GM18867 (cell line): ENCODE measurements around the gene SLBP.

Experiments
- ATAC-seq: cut with Tn5 transposase; IDR thresholded peaks from one replicate; pipeline ENCODE4 v1.9.1; 2021; ENCODE audit warnings: mild to moderate bottlenecking, moderate library complexity; ENCODE audit not compliant: unreplicated experiment

Gene SLBP

DNA sequence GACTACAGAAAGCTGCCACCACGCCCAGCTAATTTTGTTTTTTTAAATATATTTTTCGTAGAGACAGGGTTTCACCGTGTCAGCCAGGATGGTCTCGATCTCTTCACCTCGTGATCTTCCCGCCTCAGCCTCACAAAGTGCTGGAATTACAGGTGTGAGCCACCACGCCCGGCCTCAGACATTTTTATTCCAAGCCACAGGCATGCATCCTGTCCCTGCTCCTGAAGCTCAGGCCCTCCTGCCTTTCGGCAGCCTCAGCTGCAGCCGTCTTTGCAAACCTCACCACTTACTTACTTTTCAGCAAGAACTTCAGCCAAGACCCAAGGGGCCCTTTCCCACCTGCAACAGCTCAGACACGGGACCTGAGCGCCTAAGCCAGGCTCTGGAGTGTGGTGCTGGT lies 54.0 kb downstream of the SLBP start:
- no peak for ATAC-seq

DNA sequence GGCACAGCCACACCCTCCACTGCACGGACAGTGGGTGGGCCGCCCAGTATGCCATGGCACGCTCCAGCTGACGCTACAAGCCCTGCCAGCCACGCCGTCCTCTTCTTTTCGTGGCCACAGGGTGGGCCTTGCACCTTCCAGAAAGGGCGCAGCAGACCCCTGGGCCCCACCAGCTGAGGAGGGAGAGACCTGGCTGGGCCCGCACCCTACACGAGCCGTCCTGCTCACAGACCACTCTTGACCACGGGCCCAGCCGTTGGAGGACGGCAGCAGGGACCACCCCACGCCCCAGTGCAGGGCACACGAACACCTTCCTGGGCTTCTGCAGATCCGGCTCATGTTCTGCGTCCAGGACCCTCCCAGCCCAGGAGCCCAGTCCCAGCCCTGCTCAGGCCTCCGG lies 55.1 kb downstream of the SLBP start:
- ATAC-seq = no peak

DNA sequence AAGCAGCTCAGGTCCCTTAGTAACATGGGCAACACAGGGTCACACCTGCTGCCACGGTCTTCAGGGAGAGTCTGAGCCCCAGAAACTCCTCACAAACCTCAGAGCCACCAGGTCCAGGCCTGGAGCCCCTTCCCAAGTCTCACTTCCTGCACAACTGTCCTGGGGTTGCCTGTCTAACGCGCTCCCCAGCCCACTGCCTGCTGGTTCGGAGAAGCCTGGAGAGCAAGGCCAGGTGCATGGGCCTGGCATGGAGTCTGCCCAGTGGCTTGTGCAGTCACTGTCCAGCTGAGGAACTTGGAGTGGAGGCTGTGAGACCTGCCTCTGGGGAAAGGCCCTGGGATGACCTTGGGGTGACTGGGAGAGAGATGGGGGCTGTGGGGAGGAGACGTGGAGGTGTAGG lies 56.0 kb downstream of the SLBP start:
- ATAC-seq = no peak

DNA sequence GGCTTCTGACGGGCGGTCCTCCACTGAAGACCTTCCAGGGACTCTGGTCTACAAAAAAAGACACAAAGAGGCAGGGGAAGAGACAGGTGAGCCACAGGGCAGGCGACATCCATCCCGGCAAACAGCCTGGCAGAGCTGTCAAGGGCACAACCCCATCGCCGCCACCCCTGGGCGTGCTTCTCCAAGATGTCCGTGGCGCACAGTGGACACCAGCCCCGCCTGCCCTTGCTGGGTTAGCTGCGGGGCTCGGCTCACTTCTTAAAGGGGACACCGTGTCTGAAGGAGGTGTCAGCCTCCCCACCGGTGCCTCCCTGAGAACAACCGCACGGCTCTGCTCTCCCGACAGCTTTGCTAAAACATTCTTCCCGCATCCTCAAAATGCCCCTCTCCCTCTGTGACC lies 56.4 kb downstream of the SLBP start:
- no peak for ATAC-seq

DNA sequence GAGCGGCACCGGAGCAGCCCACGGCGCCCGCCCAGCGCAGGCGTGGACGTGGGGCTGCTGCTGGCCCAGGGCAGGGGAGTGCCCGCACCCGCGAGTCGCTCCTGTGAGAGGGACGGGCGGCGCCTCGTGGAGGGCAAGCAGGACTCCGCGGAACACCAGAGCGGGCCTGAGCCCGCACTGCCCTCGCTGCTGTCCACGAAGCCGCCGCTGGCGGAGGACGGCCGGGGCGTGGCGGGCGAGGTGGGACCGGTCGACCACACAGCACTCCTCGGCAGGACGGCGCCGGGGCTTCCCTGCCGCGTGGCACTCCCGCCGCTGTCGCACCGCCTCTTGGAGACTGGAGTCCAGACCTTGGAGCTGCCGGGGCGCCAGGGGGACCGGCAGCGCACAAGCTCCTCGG lies 57.0 kb downstream of the SLBP start:
- ATAC-seq = no peak

DNA sequence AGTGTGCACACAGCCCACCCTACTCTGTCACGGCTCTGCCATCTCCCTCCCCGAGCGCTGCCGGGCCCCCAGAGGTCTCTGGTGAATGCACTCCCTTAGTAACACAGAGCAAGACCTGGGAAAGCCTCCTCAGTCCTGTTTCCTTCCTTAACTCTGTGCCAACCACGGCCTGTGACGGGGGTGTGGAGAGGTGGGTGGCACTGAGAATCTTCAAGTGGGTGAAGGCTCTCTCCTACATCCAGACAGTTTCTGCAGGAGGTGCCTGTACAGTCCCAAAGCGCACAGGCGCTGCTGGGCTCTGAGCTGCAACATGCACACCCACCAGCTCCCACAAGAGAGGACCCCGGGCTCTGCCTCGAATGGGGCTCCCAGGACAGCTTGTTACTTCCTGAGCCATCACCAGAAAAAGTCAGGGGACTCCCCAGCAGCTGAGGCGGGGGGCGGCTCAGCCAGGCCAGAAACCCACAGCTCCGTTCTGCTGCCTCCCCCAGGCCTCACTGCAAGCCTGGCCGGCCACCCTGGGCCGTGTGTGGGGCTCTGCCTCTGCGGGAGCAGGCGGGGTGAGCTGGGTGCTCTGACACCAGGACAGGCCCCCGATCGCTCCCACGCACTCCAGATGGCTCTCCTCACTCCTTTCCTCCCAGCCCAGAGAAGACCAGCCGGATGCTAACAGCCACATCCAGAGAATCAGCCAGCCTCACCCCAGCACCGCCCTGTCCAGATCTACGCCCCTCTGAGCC lies 57.7 kb downstream of the SLBP start:
- ATAC-seq = no peak

DNA sequence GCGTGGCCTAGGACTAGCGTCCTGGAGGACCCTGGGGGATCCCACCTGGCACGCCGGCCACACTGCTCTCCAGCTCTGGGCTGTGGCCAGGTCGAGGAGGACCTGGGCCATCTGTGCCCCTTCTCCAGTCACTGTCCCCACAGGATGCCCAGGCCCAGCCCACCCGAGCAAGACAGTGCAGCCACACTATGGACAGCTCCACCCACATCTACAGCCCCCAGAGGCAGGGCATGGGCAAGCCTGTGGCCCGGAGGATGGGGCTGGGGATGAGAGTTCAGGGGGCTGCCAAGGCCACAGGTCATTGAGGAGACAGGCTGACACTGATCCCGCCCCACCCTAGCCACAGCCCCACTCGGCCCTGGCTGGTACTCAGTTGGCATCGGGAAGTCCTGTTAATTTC lies 58.3 kb downstream of the SLBP start:
- ATAC-seq = no peak

DNA sequence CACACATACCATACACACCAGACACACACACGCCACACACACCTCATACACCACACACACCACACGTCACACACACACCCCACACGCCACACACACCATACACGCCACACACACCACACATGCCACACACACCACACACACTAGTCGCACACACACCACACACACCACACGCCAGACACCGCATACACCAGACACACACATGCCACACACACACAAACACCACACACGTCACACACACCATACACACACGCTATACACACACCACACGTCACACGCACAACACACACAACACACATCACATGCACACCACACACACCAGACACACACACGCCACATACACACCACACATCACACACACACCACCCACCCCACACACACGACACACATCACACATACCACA lies 60.0 kb downstream of the SLBP start:
- no peak for ATAC-seq

DNA sequence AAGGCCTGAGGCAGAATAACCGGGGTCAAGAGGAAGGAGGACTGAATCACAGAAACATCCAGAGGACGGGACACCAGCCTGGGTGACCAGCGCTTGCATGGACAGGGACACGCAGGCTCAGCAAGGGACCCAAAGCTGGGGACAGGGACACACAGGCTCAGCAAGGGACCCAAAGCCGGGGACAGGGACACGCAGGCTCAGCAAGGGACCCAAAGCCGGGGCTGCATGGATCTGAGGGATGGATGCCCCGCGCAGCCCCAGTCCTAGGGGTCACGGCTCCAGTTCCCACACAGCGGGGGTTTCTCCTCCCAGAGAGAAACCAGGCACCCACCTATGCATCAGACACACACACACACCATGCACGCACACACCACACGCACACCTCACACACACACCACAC lies 60.5 kb downstream of the SLBP start:
- ATAC-seq = no peak

DNA sequence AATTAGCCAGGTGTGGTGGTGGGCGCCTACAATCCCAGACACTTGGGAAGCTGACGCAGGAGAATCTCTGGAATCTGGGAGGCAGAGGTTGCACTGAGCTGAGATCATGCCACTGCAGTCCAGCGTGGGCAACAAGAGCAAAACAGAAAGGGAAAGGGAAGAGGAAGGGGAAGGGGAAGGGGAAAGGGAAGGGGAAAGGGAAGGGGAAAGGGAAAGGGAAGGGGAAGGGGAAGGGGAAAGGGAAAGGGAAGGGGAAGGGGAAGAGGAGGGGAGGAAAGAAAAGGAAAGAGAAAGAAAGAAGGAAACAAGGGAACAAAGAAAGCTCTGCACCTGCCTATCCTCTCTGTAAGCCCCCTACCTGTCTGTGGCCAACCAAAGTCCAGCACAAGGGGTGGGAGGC lies 63.2 kb downstream of the SLBP start:
- ATAC-seq = no peak

DNA sequence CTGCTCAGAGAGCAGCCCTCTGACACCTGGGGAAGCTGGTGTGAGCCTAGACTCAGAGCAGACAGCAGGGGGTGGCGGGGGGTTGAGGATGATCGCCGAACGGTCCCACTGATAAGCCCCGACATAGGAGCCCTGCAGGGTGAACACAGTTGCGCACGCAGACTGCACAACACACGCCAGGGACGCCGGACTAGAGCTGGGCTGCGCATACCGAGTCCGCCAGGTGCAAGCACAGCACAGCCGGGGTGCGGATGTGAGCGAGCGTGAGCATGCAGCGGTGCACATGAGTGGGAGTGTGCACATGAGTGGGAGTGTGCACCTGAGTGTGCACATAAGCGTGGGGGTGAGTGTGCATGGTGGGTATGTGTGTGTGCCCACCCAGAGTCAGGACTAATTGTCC lies 64.7 kb downstream of the SLBP start:
- no peak for ATAC-seq

DNA sequence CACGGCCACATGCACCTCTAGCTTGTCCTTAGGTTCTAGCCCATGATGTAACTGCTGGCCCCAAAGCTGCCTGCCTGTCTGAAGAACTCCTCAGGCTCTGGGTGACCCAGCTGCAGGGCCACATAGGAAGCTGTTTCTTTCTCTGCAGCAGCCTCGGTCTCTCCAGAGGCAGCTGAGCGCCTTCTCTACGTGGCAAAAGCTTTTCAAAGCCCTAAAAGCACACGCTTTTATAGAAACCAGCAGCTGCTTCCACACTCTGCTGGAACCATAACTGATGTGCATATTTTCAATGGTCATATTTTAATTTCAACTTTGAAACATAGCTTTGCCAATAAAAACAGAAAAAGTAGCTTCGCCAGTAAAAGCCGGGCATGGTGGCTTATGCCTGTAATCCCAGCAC lies 65.4 kb downstream of the SLBP start:
- no peak for ATAC-seq

DNA sequence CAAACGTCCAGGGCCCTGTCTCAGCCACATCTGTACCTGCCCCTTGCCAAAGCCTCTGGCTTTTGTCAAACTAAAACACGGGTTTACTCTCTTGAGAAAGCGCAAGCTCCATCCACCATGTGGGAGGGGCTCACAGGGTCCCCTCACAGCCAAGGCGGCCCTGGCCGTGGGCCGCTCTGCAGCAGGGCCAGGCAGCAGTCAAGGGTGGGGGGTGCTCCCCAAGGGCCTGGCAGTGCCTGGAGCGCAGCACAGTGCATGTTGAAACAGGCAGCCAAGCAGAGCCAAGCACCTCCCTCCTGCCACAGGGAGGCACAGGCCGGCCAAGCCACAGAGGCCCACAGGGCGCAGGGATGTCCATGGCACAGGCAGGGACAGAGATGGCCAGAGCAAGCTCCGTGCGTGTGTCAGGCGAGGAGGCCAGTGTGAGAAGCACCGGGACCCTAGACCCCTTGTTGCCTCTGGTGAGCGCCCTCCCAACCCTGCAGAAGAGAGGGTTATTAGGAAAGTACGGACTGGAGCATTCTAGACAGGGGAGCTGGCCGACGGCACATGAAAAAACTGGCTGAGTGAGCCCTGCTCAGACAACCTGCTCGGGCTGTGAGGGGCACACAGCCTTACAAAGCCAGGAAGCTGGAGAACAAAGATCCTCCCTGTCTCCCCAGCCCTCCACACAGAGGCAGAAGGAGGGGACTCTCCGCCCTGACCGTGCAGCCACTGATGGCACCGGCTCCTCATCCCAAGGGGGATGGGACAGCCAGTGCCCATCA lies 67.0 kb downstream of the SLBP start:
- ATAC-seq = no peak

DNA sequence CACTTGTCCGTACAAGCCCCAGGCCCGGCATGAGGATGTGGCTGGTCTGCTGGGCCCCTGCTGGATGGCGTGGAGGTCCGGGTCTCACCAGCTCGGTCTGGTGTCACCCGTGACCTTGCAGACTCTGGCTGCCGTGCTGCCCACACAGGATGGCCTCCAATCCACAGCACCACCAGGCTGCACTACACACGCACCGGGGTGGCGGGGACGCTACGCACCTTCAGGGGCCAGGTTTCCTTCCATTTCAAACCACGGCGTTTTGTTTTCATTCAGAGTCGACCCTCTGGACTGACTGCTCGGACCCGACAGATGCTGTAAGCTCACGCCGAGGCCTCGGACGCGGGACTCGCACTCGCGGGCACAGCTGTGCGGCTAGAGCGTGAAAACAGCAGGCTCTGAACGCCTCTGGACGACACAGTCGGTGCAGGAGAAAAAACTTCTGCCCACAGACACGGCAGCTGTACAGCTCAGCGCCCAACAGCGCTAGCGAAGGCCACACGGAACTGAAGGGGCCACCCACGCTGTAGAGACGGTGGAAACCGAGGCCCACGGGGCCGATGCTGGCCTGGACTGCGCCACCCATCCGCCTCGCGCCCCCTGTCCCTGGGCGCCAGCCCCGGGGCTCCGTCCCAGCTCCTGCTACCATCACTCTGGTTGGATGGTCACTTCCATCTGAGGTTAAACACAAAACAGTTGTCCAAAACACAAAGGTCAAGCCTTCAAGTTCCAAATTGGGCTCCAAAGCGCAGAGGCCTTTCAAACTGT lies 68.0 kb downstream of the SLBP start:
- no peak for ATAC-seq
